Suprapubic skin (tissue), 3 donors: ENCODE results near the gene CELSR1.

Source experiments
- CTCF ChIP-seq, 2 donors: fragments of 200-600 bp in 1 of 2; fragments of 450-650 bp in 1 of 2; sonication (generic) in 1 of 2; IDR thresholded peaks; one replicate each; pipeline ENCODE4 v1.5.1; 2016 to 2019; ENCODE audit warnings: antibody characterized with exemption in 2 of 2, mild to moderate bottlenecking in 1 of 2, moderate library complexity in 1 of 2
- POLR2AphosphoS5 ChIP-seq, 3 donors: sonication (generic); formaldehyde crosslinking; IDR thresholded peaks; one replicate each; pipeline ENCODE4 v1.6.1; 2017; ENCODE audit warnings: antibody characterized with exemption in 3 of 3

GRCh38 chr22:46443850-46444389 is 93.5 kb downstream of the CELSR1 start:
- TF ChIP-seq POLR2AphosphoS5 (IDR thresholded peaks at IDR 0.05) = no peak
- TF ChIP-seq CTCF (IDR thresholded peaks at IDR 0.05) = no peak
